ENCODE data around the gene RELL2.

GRCh38 chr5:141632650-141633049 lies 4.1 kb upstream of the RELL2 start:
- TF ChIP-seq POLR2A (IDR thresholded peaks at IDR 0.05; ENCODE audit: low read length) (no peak), GATA1 (IDR thresholded peaks at IDR 0.05; ENCODE audit: low read depth, low read length) (no peak)

Measured in erythroblast (primary cell).